ENCODE data around the gene CNN2. TPM values are rescaled to one million over a fixed set of nuclear protein-coding genes. Genes with fewer than 3 reads are reported as not detected.

CNN2 gene
- total and polyA plus RNA-seq, 2 of the 13 experiments (the other 11 are each of a cell fraction or from before 2014, with no cell fraction given): 63.6 to 70.0 TPM

- TF ChIP-seq HBP1 (CRISPR knock-in tag; IDR thresholded peaks at IDR 0.05; ENCODE audit: low read depth) (peak; percentile 87), CTCF (CRISPR knock-in tag; IDR thresholded peaks at IDR 0.05) (peak; percentile 86), ZNF543 (CRISPR knock-in tag; IDR thresholded peaks at IDR 0.05) (no peak), TCF12 (IDR thresholded peaks at IDR 0.05) (no peak), TCF12 (CRISPR knock-in tag; IDR thresholded peaks at IDR 0.05) (peak; percentile 44; the same call in 1 of the 2 replicates), ZNF770 (CRISPR knock-in tag; IDR thresholded peaks at IDR 0.05) (peak; percentile 84), ZZZ3 (CRISPR knock-in tag; IDR thresholded peaks at IDR 0.05; ENCODE audit: borderline replicate concordance) (no peak), PHB2 (IDR thresholded peaks at IDR 0.05; ENCODE audit: partially characterized antibody) (no peak), TOPORS (CRISPR knock-in tag; IDR thresholded peaks at IDR 0.05) (no peak), EED (CRISPR knock-in tag; IDR thresholded peaks at IDR 0.05) (0 out of 2 replicates have a peak, but pooled peaks have one; percentile 26), ZNF160 (CRISPR knock-in tag; IDR thresholded peaks at IDR 0.05) (no peak), ZNF468 (CRISPR knock-in tag; IDR thresholded peaks at IDR 0.05) (no peak), ZNF792 (CRISPR knock-in tag; IDR thresholded peaks at IDR 0.05) (no peak), GATAD1 (CRISPR knock-in tag; IDR thresholded peaks at IDR 0.05) (0 out of 2 replicates have a peak, but pooled peaks have one; percentile 17), CHCHD3 (CRISPR knock-in tag; IDR thresholded peaks at IDR 0.05) (no peak), ZNF329 (CRISPR knock-in tag; IDR thresholded peaks at IDR 0.05; ENCODE audit: low read depth) (peak; percentile 51; the same call in 1 of the 2 replicates), ZNF563 (CRISPR knock-in tag; IDR thresholded peaks at IDR 0.05) (0 out of 2 replicates have a peak, but pooled peaks have one; percentile 24), NONO (IDR thresholded peaks at IDR 0.05) (no peak), NONO (CRISPR knock-in tag; conservative IDR thresholded peaks at IDR 0.05) (peak; percentile 62; the same call in 1 of the 2 replicates), SALL1 (CRISPR knock-in tag; IDR thresholded peaks at IDR 0.05) (peak; percentile 70), HNF4G (IDR thresholded peaks at IDR 0.05; ENCODE audit: borderline replicate concordance, low read depth, low read length) (no peak), HNF4G (CRISPR knock-in tag; IDR thresholded peaks at IDR 0.05; ENCODE audit: borderline replicate concordance, low read depth) (no peak; the same call in 1 of the 2 replicates), HIC2 (CRISPR knock-in tag; IDR thresholded peaks at IDR 0.05; ENCODE audit: low read depth) (peak; percentile 25; the same call in 1 of the 2 replicates)
Observed at GRCh38 chr19:982567-983170, 43.7 kb upstream of the CNN2 start (continued).

Data from HepG2 (cell line).